PC-9 (cell line): ENCODE results near the gene AHSG.

Experiments used
- EZH2 ChIP-seq: fragments of 200-600 bp; sonication (generic); IDR thresholded peaks from 2 replicates; pipeline ENCODE4 v1.8.0; 2017; ENCODE audit warnings: antibody characterized with exemption, low read depth
- TF ChIP-seq, protein P1 (sequence below): fragments of 200-600 bp; sonication (generic); conservative IDR thresholded peaks from 2 replicates; pipeline ENCODE4 v1.6.1; 2017; ENCODE audit warnings: mixed run types, antibody characterized with exemption, mild to moderate bottlenecking, moderate library complexity

- TF ChIP-seq, protein P1, sequence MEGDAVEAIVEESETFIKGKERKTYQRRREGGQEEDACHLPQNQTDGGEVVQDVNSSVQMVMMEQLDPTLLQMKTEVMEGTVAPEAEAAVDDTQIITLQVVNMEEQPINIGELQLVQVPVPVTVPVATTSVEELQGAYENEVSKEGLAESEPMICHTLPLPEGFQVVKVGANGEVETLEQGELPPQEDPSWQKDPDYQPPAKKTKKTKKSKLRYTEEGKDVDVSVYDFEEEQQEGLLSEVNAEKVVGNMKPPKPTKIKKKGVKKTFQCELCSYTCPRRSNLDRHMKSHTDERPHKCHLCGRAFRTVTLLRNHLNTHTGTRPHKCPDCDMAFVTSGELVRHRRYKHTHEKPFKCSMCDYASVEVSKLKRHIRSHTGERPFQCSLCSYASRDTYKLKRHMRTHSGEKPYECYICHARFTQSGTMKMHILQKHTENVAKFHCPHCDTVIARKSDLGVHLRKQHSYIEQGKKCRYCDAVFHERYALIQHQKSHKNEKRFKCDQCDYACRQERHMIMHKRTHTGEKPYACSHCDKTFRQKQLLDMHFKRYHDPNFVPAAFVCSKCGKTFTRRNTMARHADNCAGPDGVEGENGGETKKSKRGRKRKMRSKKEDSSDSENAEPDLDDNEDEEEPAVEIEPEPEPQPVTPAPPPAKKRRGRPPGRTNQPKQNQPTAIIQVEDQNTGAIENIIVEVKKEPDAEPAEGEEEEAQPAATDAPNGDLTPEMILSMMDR: no peak
- TF ChIP-seq EZH2: no peak
These were observed 27.6 kb downstream of the AHSG start for GRCh38 chr3:186640473-186640818.
